Right lobe of liver (tissue), 4 donors: ENCODE results near the gene EPHA1.

Source experiments
- POLR2A ChIP-seq: fragments of 450-650 bp; IDR thresholded peaks from one replicate; pipeline ENCODE4 v1.6.1; 2017; ENCODE audit warnings: antibody characterized with exemption, mild to moderate bottlenecking
- TF ChIP-seq, protein P1 (sequence below), 4 donors: fragments of 200-600 bp in 3 of 4; fragments of 450-650 bp in 1 of 4; IDR thresholded peaks; one replicate each; pipeline versions ENCODE4 v1.5.1 to v1.8.0; 2016 to 2022; ENCODE audit warnings: antibody characterized with exemption in 4 of 4, mild to moderate bottlenecking in 2 of 4
- donor health status: DM: no; HTN: no; CAD: no.
- donor health status: DM: no; HTN: no; CAD: no.
- donor health status: DM: no; HTN: yes; CAD: no.

DNA sequence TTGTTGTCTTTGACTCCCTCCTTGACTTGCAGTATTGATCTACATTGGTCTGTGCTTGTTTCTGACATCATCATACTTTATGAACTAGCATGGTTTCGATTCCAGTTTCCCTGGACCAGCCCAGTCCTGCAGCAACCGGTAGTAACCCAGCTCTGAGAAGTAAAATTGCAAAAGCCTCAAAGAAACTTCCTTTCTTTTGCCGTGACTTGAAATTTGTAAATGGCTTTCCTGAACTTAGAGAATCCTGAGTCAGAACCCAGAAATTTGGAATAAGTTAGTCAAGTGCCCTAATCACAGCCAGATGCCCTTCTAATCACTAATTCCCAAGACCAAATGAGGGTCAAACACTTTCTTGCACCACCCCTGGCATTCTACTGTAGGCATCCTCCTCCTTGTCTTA lies 49.6 kb upstream of the EPHA1 start:
- TF ChIP-seq, protein P1, sequence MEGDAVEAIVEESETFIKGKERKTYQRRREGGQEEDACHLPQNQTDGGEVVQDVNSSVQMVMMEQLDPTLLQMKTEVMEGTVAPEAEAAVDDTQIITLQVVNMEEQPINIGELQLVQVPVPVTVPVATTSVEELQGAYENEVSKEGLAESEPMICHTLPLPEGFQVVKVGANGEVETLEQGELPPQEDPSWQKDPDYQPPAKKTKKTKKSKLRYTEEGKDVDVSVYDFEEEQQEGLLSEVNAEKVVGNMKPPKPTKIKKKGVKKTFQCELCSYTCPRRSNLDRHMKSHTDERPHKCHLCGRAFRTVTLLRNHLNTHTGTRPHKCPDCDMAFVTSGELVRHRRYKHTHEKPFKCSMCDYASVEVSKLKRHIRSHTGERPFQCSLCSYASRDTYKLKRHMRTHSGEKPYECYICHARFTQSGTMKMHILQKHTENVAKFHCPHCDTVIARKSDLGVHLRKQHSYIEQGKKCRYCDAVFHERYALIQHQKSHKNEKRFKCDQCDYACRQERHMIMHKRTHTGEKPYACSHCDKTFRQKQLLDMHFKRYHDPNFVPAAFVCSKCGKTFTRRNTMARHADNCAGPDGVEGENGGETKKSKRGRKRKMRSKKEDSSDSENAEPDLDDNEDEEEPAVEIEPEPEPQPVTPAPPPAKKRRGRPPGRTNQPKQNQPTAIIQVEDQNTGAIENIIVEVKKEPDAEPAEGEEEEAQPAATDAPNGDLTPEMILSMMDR (IDR thresholded peaks at IDR 0.05): no peak
- TF ChIP-seq POLR2A: no peak
